Calu3 (cell line): Measurements from ENCODE around the gene ANXA1. TPM values are rescaled to one million over a fixed set of nuclear protein-coding genes. Genes with fewer than 3 reads are reported as not detected.
A peak's percentile ranks its signal among the peaks of the same experiment; 100 is the strongest.

Experiments used
- BruUV-seq: library from RNA; stranded (reverse); fragments of 400-500 nt; replicated peaks from 2 replicates; lab custom pipeline; 2021; lab: Mats Ljungman, UMichigan
- CTCF ChIA-PET: fragments of 300-600 bp; sonication (Branson Sonifier 250); formaldehyde crosslinking; loops from one replicate; lab custom pipeline; 2022; ENCODE audit warnings: antibody characterized with exemption; lab: Charles Lee
- DNase-seq: peaks from one replicate; pipeline ENCODE4 v3.0.0; 2022
- H3K27ac Mint-ChIP-seq: one replicate; pipeline ENCODE4 v1.8.0; 2022; ENCODE audit warnings: mixed read lengths; ENCODE audit not compliant: unreplicated experiment
- H3K27me3 Mint-ChIP-seq: one replicate; pipeline ENCODE4 v1.8.0; 2022; ENCODE audit warnings: mixed read lengths; ENCODE audit not compliant: unreplicated experiment
- H3K36me3 Mint-ChIP-seq: one replicate; pipeline ENCODE4 v1.8.0; 2022; ENCODE audit warnings: mild to moderate bottlenecking, moderate library complexity, mixed read lengths; ENCODE audit not compliant: insufficient read depth, unreplicated experiment
- H3K4me1 Mint-ChIP-seq: one replicate; pipeline ENCODE4 v1.8.0; 2022; ENCODE audit warnings: mild to moderate bottlenecking, low read depth, mixed read lengths; ENCODE audit not compliant: unreplicated experiment
- H3K4me3 Mint-ChIP-seq: one replicate; pipeline ENCODE4 v1.8.0; 2022; ENCODE audit warnings: mild to moderate bottlenecking, low read depth, moderate library complexity, mixed read lengths; ENCODE audit not compliant: unreplicated experiment
- H3K9me3 Mint-ChIP-seq: one replicate; pipeline ENCODE4 v1.8.0; 2022; ENCODE audit warnings: low read depth, mixed read lengths; ENCODE audit not compliant: unreplicated experiment
- CTCF ChIP-seq: fragments of 200-600 bp; IDR thresholded peaks from one replicate; pipeline ENCODE4 v1.8.0; 2022; ENCODE audit warnings: antibody characterized with exemption; ENCODE audit not compliant: unreplicated experiment
- intact Hi-C: fragments of 100-400 bp; cut with micrococcal nuclease; formaldehyde crosslinking; loops from one replicate; pipeline ENCODE4 v1.10.0; 2022; ENCODE audit not compliant: unreplicated experiment
- total RNA-seq: library from RNA; stranded (reverse); gene quantifications from 2 replicates; pipeline ENCODE4 v1.2.3, GENCODE V29; 2022

Gene ANXA1
- total RNA-seq, 1 experiment from 2014 or later, result 458 TPM

DNA sequence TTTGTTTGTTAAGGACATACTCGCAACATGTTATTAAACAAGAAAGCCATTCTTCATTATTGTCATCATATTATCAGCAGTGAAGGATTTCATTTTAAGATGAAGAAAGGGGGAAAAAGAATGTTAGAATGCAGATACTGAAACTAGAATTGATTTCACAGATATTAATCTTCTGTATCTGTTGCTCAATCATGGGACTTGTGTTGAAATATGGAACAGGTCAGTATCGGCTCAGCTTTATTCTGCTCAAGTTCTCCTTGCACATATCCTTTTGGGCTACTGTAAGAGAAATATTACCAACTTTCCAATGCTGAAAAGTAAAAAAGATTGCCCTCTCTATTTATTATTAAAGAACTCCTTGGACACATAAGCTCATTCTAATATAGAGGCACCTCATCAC is 13.8 kb upstream of the ANXA1 start:
- CTCF ChIA-PET, result interaction anchor here (0.9 to 1.5 kb wide), 6 partner anchors 17 to 42 kb away, joined by 3 to 4 read pairs (median 3); no protein-coding TSS in a partner anchor
- Mint-ChIP-seq H3K4me3 (peak overlapping the region; percentile 54), H3K27me3 (no peaks in the 10 kb centered on the region), H3K36me3 (no peaks in the 10 kb centered on the region), H3K4me1 (peaks cover 47% of the 10 kb centered on the region), H3K9me3 (no peaks in the 10 kb centered on the region), H3K27ac (peak overlapping the region; percentile 80)
- DNase-seq, result no peak
- TF ChIP-seq CTCF, result no peak
- intact Hi-C loops, result loop anchor here (5.0 kb wide), 1 partner anchor 39 kb away; no protein-coding TSS in a partner anchor
- no TSS peak for BruUV-seq

GRCh38 chr9:73138516-73138915 is 13.1 kb upstream of the ANXA1 start:
- Mint-ChIP-seq H3K4me1 (peaks cover 53% of the 10 kb centered on the region), H3K36me3 (peaks cover 1% of the 10 kb centered on the region)
- CTCF ChIA-PET, result interaction anchor here (1.5 kb wide), 1 partner anchor 41 kb away, joined by 3 read pairs; no protein-coding TSS in a partner anchor

DNA sequence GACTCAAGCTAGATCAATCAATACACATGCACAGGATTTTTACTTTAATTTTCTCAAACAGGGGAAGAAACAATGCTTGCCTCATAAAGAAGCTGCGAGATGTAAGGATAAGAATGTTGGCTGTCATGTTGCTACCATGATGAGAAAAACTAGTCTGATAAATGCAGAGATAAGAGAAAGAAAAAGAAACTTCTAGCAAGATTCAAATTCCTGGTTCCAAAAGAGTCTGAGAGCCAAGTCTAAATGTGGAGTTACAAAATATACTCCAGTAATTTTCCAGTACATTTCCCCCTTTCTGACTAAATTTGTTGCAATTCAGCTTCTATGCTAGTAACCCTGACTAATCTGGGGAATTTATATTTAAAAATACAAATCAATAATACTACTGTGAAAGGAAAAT is 10.4 kb upstream of the ANXA1 start:
- CTCF ChIA-PET, result interaction anchor here (0.5 kb wide), 1 partner anchor 270 kb away, joined by 3 read pairs; no protein-coding TSS in a partner anchor
- no TSS peak for BruUV-seq
- Mint-ChIP-seq H3K27me3 (no peaks in the 10 kb centered on the region), H3K27ac (no peak overlapping the region), H3K4me1 (peaks cover 61% of the 10 kb centered on the region), H3K4me3 (no peak overlapping the region), H3K9me3 (peaks cover 4% of the 10 kb centered on the region), H3K36me3 (peaks cover 12% of the 10 kb centered on the region)
- TF ChIP-seq CTCF, result no peak
- intact Hi-C loops, result no loop called here
- no peak for DNase-seq

More at GRCh38 chr9:73138516-73138915, 13.1 kb upstream of the ANXA1 start:
- TF ChIP-seq CTCF, result no peak
- intact Hi-C loops, result loop anchor here (5.0 kb wide), 1 partner anchor 39 kb away; no protein-coding TSS in a partner anchor
- Mint-ChIP-seq H3K27ac (no peak overlapping the region), H3K27me3 (no peaks in the 10 kb centered on the region), H3K9me3 (no peaks in the 10 kb centered on the region), H3K4me3 (no peak overlapping the region)
- no TSS peak for BruUV-seq
- no peak for DNase-seq

DNA sequence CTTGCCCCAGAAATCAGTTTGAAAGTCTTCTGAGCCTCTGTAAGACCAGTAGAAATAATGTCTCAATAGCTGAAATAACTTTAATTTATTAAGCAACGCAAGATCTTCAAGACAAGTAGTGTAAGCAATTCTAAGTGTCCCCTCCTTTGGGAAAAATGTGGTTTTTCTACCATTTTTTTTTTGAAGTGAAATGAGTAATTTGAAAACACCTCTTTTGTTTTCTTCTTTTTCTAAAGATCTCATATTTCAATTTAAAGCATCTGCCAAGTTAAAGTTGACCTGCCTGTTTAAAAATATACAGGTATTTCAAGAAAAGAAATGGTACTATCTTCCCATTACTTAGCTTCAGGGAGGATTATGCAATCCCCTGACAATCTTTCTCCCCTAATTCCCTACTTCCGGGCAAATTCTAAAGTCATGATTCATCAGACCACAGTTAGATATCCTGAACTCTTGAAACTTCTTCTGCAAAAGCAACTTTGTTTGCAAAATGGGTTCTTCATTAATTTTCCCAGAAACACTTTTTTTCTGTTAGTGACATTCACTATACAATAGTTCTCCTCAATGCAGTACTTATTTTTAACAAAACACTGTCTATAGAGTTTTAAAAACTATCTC is 7.8 kb upstream of the ANXA1 start:
- peaks cover 58% of the 10 kb centered on the region for H3K4me1 Mint-ChIP-seq
- H3K27me3 Mint-ChIP-seq, result no peaks in the 10 kb centered on the region
- no peak overlapping the region for H3K4me3 Mint-ChIP-seq
- peaks cover 4% of the 10 kb centered on the region for H3K9me3 Mint-ChIP-seq
- no TSS peak for BruUV-seq
- TF ChIP-seq CTCF, result no peak
- CTCF ChIA-PET, result interaction anchor here (0.5 to 1.1 kb wide), 2 partner anchors 11 to 287 kb away, joined by 3 to 5 read pairs; no protein-coding TSS in a partner anchor
- H3K36me3 Mint-ChIP-seq, result peaks cover 12% of the 10 kb centered on the region
- DNase-seq, result peak; percentile 26
- H3K27ac Mint-ChIP-seq, result peak overlapping the region; percentile 93
- intact Hi-C loops, result no loop called here
